ENCODE measurements around the gene C9orf78. TPM values are rescaled to one million over a fixed set of nuclear protein-coding genes. Genes with fewer than 3 reads are reported as not detected.
A peak's percentile ranks its signal among the peaks of the same experiment; 100 is the strongest.

C9orf78 gene
- total RNA-seq, 1 donor from 2014 or later: 46.1 TPM

GRCh38 chr9:129867136-129868022, 32.3 kb upstream of the C9orf78 start:
- DNase-seq: no peak
- peaks cover 11% of the 10 kb centered on the region for H3K9me3 Mint-ChIP-seq (ENCODE audit: unreplicated experiment)
- peaks cover 3% of the 10 kb centered on the region for H3K27me3 Mint-ChIP-seq (ENCODE audit: unreplicated experiment)
- no peak overlapping the region for H3K4me3 Mint-ChIP-seq (ENCODE audit: unreplicated experiment)
- H3K36me3 Mint-ChIP-seq (ENCODE audit: unreplicated experiment): no peaks in the 10 kb centered on the region
- H3K27ac Mint-ChIP-seq (ENCODE audit: unreplicated experiment): peak overlapping the region; percentile 28
- H3K4me1 Mint-ChIP-seq (ENCODE audit: low read depth, unreplicated experiment): peaks cover 6% of the 10 kb centered on the region
- TF ChIP-seq, protein P1, sequence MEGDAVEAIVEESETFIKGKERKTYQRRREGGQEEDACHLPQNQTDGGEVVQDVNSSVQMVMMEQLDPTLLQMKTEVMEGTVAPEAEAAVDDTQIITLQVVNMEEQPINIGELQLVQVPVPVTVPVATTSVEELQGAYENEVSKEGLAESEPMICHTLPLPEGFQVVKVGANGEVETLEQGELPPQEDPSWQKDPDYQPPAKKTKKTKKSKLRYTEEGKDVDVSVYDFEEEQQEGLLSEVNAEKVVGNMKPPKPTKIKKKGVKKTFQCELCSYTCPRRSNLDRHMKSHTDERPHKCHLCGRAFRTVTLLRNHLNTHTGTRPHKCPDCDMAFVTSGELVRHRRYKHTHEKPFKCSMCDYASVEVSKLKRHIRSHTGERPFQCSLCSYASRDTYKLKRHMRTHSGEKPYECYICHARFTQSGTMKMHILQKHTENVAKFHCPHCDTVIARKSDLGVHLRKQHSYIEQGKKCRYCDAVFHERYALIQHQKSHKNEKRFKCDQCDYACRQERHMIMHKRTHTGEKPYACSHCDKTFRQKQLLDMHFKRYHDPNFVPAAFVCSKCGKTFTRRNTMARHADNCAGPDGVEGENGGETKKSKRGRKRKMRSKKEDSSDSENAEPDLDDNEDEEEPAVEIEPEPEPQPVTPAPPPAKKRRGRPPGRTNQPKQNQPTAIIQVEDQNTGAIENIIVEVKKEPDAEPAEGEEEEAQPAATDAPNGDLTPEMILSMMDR (IDR thresholded peaks at IDR 0.05; ENCODE audit: partially characterized antibody, unreplicated experiment): no peak

DNA sequence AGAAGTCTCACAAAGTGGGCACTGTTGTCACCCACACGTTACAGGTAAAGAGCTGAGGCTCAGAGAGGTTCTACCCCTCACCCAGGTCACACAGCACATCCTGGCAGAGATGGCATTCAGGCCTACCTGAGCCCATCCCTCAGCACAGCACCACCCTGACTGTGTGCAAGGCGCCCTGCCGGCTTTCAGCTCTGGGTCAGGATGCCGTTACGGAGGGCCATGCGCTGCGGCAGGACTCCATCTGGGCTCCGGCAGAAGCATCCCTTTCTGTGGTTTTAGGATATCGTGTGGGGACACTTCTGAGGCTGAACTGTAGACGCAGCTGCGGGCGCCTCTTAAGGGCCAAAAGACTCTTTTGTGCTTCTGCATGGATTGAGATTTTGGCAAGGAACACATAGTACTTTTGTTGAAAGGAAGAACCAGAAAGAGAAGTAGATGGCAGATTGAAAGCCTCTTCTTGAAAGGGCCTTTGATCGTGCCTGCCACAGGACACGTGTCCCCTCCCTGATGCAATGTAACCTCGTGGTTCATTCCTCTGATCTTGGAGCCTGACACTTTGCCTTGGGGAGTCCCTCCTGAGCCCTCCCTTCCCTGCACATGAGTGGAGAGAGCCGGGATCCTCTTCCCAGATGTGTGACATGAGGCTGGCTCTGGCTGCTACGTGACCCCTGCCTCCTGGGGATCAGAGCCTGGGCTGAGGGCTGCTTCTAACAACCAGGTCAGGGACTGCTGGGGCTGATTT, 31.5 kb upstream of the C9orf78 start:
- Mint-ChIP-seq H3K36me3 (ENCODE audit: unreplicated experiment) (peaks cover 5% of the 10 kb centered on the region), H3K9me3 (ENCODE audit: unreplicated experiment) (peaks cover 9% of the 10 kb centered on the region), H3K4me3 (ENCODE audit: unreplicated experiment) (no peak overlapping the region), H3K27ac (ENCODE audit: unreplicated experiment) (peak overlapping the region; percentile 9), H3K27me3 (ENCODE audit: unreplicated experiment) (peaks cover 2% of the 10 kb centered on the region), H3K4me1 (ENCODE audit: low read depth, unreplicated experiment) (peaks cover 8% of the 10 kb centered on the region)
- DNase-seq: peak; percentile 42
- TF ChIP-seq, protein P1 (IDR thresholded peaks at IDR 0.05; ENCODE audit: partially characterized antibody, unreplicated experiment): no peak

DNA sequence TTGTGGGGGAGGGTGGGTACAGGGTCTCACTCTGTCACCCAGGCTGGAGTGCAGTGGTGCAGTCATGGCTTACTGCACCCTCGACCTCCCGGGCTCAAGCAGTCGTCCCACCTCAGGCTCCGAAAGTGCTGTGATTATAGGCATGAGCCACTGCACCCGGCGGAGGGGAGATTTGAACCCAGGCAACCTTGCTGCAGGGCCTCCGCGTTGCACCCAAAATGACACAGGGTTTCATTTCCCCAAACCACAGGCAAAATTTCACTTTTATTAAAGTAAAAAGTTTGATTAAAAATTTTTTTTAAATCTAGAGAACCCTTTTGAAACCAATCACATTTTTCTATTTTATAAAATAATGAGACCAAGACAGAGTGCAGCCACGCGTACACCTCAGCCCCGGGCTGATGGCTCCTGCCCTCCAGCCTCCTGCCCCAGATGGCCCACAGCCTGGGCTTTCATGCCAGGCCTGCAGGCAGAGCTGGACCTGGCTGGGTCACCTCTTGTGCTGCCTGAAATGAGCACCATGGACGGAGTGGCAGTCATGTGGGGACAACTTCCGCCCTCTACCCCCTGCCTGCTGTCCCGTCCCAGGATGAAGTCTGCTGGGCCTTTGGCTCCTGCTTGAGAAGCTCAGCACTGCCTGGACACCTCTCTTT, 30.7 kb upstream of the C9orf78 start:
- Mint-ChIP-seq H3K36me3 (ENCODE audit: unreplicated experiment) (peaks cover 5% of the 10 kb centered on the region), H3K9me3 (ENCODE audit: unreplicated experiment) (peaks cover 6% of the 10 kb centered on the region), H3K4me1 (ENCODE audit: low read depth, unreplicated experiment) (peaks cover 8% of the 10 kb centered on the region), H3K4me3 (ENCODE audit: unreplicated experiment) (no peak overlapping the region), H3K27ac (ENCODE audit: unreplicated experiment) (peak overlapping the region; percentile 8), H3K27me3 (ENCODE audit: unreplicated experiment) (peaks cover 2% of the 10 kb centered on the region)
- TF ChIP-seq, protein P1 (IDR thresholded peaks at IDR 0.05; ENCODE audit: partially characterized antibody, unreplicated experiment): no peak
- DNase-seq: no peak

- TF ChIP-seq, protein P1 (IDR thresholded peaks at IDR 0.05; ENCODE audit: partially characterized antibody, unreplicated experiment): no peak
- H3K27me3 Mint-ChIP-seq (ENCODE audit: unreplicated experiment): peaks cover 2% of the 10 kb centered on the region
- H3K4me1 Mint-ChIP-seq (ENCODE audit: low read depth, unreplicated experiment): peaks cover 8% of the 10 kb centered on the region
- H3K9me3 Mint-ChIP-seq (ENCODE audit: unreplicated experiment): peaks cover 5% of the 10 kb centered on the region
- no peak overlapping the region for H3K4me3 Mint-ChIP-seq (ENCODE audit: unreplicated experiment)
- no peak overlapping the region for H3K27ac Mint-ChIP-seq (ENCODE audit: unreplicated experiment)
- peaks cover 5% of the 10 kb centered on the region for H3K36me3 Mint-ChIP-seq (ENCODE audit: unreplicated experiment)
- no peak for DNase-seq
Observed at GRCh38 chr9:129864991-129865647, 30.0 kb upstream of the C9orf78 start.

Data from glutamatergic neuron (in vitro differentiated cells).